ENCODE measurements around the gene MAP6.
A peak's percentile ranks its signal among the peaks of the same experiment; 100 is the strongest.
"Not testable (repeated sequence)": the region's sequence is repeated elsewhere in the genome, so short reads cannot be mapped to it uniquely, and the experiment has no call there.

Gene MAP6

DNA sequence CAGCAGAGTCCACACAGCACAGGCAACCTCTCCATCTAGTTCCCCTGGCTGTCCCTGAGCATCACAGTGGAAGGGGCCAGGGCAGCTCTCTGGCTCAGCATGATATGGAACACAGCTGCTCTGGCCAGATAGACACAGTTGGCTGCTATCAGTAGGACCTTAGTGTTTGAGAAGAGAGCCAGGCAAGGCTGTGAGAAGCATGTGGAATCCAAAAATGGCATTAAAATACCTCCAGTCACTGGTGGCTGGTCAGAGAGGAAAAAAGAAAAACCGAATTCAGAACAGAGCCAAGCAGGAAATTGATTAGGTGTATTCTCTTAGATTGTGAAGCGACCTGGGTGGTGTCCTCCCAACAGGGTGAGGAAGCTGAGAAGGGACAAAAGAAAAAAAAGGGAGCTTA, 78.9 kb downstream of the MAP6 start:
- no peak for DNase-seq

GRCh38 chr11:75589051-75589450, 79.8 kb downstream of the MAP6 start:
- no peak for DNase-seq

- no peak for DNase-seq
These were observed 80.8 kb downstream of the MAP6 start for GRCh38 chr11:75588051-75588481.

DNA sequence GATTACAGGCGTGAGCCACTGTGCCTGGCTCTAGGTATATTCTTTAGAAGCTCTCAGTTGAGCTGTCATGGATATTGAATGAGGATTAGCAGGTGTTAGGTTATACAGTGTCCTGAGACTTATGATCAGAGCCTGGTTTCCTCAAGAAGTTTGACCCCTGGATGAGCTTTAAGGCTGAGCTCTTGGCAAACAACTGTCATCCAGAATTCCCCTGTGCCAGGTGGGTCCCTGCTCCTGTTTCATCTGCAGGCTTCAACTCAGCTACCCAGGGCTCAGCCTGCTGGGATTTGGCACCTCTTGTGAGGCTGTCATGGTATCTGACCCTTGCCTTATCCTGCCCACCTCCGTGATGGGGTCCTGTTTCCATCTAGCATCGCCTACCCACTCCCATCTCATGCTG, 82.4 kb downstream of the MAP6 start:
- DNase-seq, result no peak

DNA sequence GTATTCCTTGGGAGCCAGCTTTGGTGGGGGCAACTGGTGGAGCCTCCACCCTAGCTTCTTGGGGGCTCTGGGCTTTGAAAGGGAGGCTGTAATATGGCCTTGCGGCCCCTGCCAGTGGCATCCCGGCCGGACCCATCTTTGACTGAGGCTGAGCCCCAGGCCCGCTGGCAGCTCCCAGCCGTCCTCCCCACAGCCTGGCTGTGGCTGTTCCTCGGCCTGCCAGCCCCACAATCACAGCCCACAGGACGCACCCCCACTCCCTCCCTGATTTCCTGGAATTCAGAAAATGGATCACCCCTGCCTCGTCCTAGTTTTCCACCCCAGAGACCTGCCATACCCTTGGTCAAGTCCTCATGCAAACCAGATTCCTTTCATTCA, 83.6 kb downstream of the MAP6 start:
- no peak for DNase-seq

GRCh38 chr11:75584659-75585292, 84.1 kb downstream of the MAP6 start:
- not testable (repeated sequence) for DNase-seq

GRCh38 chr11:75583718-75584658, 84.8 kb downstream of the MAP6 start:
- DNase-seq, result peak; percentile 27 to 45

DNA sequence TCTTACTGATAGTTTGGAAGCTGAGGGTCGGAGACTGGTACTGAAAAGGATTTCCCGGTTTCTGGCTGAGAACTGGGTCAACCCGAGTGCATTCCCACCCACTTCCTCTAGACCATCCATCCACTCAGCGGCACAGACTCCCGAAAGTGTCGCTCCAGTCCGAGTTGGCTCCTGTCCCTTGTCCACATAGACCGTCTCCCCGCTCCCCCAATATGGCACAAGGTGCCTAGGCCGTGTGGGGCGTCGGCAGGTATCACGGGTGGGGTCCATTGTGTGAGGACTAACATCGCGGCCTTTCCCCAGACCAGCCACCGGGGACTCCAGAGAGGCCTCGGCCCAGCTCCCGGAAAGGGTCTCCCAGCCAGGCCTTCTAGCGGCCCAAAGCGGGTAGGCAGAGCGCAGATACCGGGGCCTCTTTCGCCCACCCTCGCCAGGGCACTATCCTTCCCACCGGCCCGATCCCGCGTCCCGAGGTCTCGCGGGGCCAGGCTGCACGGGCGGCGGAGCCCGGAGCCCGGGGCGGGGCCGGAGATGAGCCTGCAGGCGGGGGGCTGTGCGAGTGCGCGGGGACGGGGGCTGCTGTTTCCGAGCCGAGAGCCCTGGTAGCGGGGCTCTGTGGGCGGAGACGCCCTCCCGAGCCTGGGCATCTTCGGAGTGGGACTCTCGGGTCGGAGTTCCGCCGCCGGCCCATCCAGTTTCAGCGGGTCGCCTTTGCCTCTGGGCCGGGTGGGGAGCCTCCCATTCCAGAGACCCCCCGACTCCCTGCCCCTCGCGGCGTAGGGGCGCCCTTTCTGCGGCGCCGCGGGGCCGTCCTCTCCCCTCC, 85.7 kb downstream of the MAP6 start:
- DNase-seq, result peak; percentile 62 to 81

DNA sequence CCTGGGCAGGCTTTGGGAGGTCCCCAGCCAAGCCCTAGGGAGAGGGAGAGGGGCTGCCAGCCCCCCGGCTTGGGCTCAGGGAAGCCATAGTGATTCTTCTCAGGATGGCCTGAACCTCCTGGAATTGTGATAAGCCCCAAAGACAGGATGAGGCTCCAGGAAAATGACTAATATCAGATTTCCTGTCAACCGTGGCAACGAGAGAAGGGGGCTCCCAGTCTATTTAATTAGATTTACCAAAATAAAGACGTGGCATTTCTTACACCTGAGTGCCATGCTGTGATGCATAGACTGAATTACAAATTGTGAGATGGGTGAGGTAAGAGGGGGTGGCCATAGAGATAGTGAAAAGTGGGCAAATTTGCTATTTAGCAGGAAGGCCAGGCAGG, 86.3 kb downstream of the MAP6 start:
- DNase-seq, result no peak

GRCh38 chr11:75579841-75580240, 89.0 kb downstream of the MAP6 start:
- no peak for DNase-seq

DNA sequence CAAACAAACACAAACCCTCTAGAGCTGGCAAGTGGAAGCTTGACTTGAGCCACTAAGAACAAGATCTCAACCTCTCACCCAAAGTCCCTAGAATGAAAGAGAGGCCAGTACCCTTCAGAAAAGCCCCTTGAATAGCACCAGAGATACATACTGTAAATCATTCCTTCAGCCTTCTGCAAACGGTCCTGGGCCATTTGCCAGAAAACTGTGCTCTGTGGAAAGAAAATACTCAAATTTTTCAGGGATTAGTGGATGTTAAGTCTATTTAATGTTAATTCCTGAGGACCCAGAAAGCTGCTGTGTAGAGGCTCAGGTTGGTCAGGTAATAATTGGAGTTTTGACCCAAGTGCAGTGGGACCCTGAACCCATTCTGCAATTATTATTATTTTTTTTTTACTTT, 89.9 kb downstream of the MAP6 start:
- DNase-seq, result no peak

- peak in 1 of 2 experiments; percentile 42 for DNase-seq
These were observed 91.6 kb downstream of the MAP6 start for GRCh38 chr11:75577207-75577606.

DNA sequence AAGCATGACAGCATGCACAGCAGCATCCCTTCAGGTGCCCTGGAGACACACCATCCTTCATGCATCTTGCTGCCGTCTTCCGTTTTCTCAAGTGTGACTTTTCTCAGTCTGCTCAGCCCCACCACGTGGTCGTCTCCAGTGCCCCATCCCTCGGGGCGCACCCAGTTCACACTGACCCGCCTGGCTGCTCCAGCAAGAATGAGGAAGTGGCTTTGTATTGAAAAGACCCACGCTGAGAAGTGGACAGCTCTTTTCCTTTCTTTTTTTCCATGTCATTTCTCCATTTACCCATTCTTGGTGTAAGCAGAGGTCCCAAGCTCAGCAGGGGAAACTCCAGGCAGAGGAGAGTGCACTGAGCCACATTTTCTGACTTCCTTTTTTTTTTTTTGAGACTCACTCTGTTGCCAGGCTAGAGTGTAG, 92.3 kb downstream of the MAP6 start:
- no peak for DNase-seq

- DNase-seq, result no peak
These were observed 92.8 kb downstream of the MAP6 start for GRCh38 chr11:75576017-75576416.

DNA sequence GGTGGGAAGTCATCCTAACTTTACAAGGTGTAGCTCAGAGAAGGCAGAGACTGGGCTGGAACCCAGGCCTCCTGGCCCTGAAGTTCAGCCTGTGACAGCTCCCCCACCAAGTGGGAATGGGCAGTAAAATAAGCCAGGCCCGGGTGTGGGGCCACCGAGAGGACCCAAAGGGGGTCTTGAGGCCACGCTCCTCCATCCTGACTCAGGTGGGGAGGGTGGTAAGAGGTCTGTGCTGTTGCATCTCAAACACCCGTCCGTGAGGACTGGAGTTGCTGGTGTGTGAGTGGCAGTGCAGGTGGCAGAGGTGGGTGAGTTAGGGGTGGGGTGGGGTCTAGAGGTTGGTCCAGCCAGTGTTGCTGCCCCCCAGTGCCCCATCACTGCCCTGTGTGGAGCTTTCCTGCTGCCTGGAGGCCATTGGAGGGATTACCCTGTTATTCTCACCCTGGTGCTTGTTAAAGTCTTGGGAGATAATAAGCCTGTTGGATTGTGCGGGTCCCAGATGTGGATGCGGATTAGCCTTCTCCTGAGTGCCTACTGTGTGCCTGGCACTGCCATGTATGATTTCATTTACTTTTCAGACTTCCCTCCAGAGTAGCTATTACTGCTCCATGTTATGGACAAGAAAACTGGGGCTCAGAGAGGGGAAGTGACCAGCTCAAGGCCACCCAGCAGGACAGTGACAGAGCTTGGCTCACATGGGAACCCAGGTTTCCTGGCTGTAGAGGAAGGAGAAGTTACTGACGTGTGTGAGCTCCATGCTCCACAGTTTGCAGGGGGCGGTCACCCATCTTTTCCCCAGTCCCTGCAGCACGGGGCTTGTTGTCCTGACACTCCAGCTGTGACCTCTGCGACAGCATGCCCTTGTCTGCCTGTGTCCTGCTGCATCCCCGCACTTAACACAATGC, 93.9 kb downstream of the MAP6 start:
- no peak for DNase-seq

- no peak for DNase-seq
These were observed 96.1 kb downstream of the MAP6 start for GRCh38 chr11:75572744-75573143.

GRCh38 chr11:75571625-75572024, 97.2 kb downstream of the MAP6 start:
- DNase-seq, result no peak

GRCh38 chr11:75570559-75571139, 98.2 kb downstream of the MAP6 start:
- no peak for DNase-seq

DNA sequence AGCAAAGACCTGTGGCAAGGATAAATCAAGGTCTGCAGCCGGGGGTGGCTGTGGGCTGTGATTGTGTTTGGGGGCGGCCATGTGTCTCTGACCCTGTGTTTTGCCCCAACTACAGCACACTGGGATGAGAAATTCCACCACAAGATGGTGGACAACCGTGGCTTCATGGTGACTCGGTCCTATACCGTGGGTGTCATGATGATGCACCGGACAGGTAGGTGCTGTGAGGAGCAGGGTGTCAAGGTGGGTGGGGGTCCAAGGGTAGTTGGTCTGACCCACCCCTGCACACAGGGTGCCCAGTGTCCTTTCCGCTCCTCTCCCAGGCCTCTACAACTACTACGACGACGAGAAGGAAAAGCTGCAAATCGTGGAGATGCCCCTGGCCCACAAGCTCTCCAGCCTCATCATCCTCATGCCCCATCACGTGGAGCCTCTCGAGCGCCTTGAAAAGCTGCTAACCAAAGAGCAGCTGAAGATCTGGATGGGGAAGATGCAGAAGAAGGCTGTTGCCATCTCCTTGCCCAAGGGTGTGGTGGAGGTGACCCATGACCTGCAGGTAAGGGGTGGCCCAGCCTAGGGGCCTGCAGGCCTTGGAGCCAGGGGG, 100.1 kb downstream of the MAP6 start:
- no peak for DNase-seq

DNA sequence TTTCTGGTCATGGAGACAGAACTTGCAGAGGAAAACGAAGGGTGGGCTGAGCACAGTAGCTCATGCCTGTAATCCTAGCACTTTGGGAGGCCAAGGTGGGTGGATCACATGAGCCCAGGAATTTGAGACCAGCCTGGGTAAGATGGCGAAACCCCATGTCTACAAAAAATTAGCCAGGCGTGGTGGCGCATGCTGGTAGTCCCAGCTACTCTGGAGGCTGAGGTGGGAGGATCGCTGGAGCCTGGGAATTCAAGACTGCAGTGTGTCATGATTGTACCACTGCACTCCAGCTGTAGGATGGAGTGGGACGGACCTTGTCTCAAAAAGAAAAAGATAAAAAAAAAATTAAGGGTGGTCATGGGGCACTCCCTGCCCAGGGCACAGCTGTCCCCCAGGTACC, 100.9 kb downstream of the MAP6 start:
- no peak for DNase-seq

DNA sequence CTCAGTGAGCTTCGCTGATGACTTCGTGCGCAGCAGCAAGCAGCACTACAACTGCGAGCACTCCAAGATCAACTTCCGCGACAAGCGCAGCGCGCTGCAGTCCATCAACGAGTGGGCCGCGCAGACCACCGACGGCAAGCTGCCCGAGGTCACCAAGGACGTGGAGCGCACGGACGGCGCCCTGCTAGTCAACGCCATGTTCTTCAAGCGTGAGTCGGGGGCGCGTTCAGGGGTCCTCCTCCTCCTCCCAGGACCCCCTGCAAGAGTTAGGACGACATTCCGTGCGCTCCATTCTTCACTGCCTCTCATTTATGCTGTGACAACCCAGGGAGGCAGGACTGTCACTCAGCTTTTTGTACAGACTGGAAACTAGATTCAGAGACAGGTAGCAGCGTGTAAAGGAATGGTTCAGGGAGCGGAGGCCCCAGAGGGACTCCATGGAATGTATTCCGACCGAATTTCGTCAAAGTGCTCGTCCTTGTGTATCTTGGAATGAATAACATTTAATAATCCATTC, 102.0 kb downstream of the MAP6 start:
- no peak for DNase-seq

Data from SHP77 (cell line).